ENCODE measurements around the gene TOM1. TPM values are rescaled to one million over a fixed set of nuclear protein-coding genes. Genes with fewer than 3 reads are reported as not detected.

Gene TOM1
- total RNA-seq, 1 donor from 2014 or later = 120 TPM

GRCh38 chr22:35345808-35346505 is 46.3 kb downstream of the TOM1 start:
- H3K36me3 ChIP-seq = peaks cover 0 to 57% of the 10 kb centered on the region in 2 donors
- peaks cover 19% of the 10 kb centered on the region for H3K4me1 ChIP-seq
- H3K27me3 ChIP-seq = no peaks in the 10 kb centered on the region
- H3K4me3 ChIP-seq = no peak overlapping the region
- no peaks in the 10 kb centered on the region for H3K9me3 ChIP-seq
- no peak for DNase-seq (ENCODE audit: extremely low spot score in 2 of 2)
- H3K27ac ChIP-seq = no peak overlapping the region
- no peak for TF ChIP-seq POLR2A (IDR thresholded peaks at IDR 0.05)
- TF ChIP-seq POLR2AphosphoS5 (IDR thresholded peaks at IDR 0.05; ENCODE audit: insufficient read depth in 1 of 2, low read depth in 1 of 2) = no peak
- no peak for TF ChIP-seq CTCF (IDR thresholded peaks at IDR 0.05)
- intact Hi-C loops (cut with DNase I) = no loop called here

- Histone ChIP-seq H3K36me3 (peaks cover 0 to 49% of the 10 kb centered on the region in 2 donors), H3K9me3 (no peaks in the 10 kb centered on the region), H3K4me3 (no peak overlapping the region), H3K4me1 (peaks cover 27% of the 10 kb centered on the region), H3K27me3 (no peaks in the 10 kb centered on the region), H3K27ac (no peak overlapping the region)
- intact Hi-C loops (cut with DNase I) = no loop called here
- TF ChIP-seq CTCF (IDR thresholded peaks at IDR 0.05) = no peak
- TF ChIP-seq POLR2A (IDR thresholded peaks at IDR 0.05) = no peak
- TF ChIP-seq POLR2AphosphoS5 (IDR thresholded peaks at IDR 0.05; ENCODE audit: insufficient read depth in 1 of 2, low read depth in 1 of 2) = no peak
- no peak for DNase-seq (ENCODE audit: extremely low spot score in 2 of 2)
These were observed 47.0 kb downstream of the TOM1 start for GRCh38 chr22:35346596-35347220.

GRCh38 chr22:35347462-35347861 is 47.8 kb downstream of the TOM1 start:
- H3K36me3 ChIP-seq = peaks cover 0 to 42% of the 10 kb centered on the region in 2 donors
- no peak for TF ChIP-seq POLR2AphosphoS5 (IDR thresholded peaks at IDR 0.05; ENCODE audit: insufficient read depth in 1 of 2, low read depth in 1 of 2)
- TF ChIP-seq POLR2A (IDR thresholded peaks at IDR 0.05) = no peak
- no peak for TF ChIP-seq CTCF (IDR thresholded peaks at IDR 0.05)
- intact Hi-C loops (cut with DNase I) = no loop called here

GRCh38 chr22:35348026-35348590 is 48.4 kb downstream of the TOM1 start:
- TF ChIP-seq POLR2A (IDR thresholded peaks at IDR 0.05) = no peak
- TF ChIP-seq POLR2AphosphoS5 (IDR thresholded peaks at IDR 0.05; ENCODE audit: insufficient read depth in 1 of 2, low read depth in 1 of 2) = no peak
- TF ChIP-seq CTCF (IDR thresholded peaks at IDR 0.05) = no peak
- Histone ChIP-seq H3K36me3 (peaks cover 0 to 39% of the 10 kb centered on the region in 2 donors), H3K27ac (no peak overlapping the region), H3K4me3 (no peak overlapping the region), H3K9me3 (no peaks in the 10 kb centered on the region), H3K27me3 (no peaks in the 10 kb centered on the region), H3K4me1 (peaks cover 37% of the 10 kb centered on the region)
- no peak for DNase-seq (ENCODE audit: extremely low spot score in 2 of 2)
- intact Hi-C loops (cut with DNase I) = no loop called here

More at GRCh38 chr22:35347462-35347861, 47.8 kb downstream of the TOM1 start:
- H3K4me3 ChIP-seq = no peak overlapping the region
- no peak overlapping the region for H3K27ac ChIP-seq
- no peak for DNase-seq (ENCODE audit: extremely low spot score in 2 of 2)
- no peaks in the 10 kb centered on the region for H3K9me3 ChIP-seq
- no peaks in the 10 kb centered on the region for H3K27me3 ChIP-seq
- peaks cover 32% of the 10 kb centered on the region for H3K4me1 ChIP-seq
